ENCODE data around the gene ZNF839.
"Not testable (repeated sequence)": the region's sequence is repeated elsewhere in the genome, so short reads cannot be mapped to it uniquely, and the experiment has no call there.

ZNF839 gene

GRCh38 chr14:102342238-102342637 lies 22.7 kb downstream of the ZNF839 start:
- DNase-seq (ENCODE audit: low read depth in 2 of 2): no peak

GRCh38 chr14:102344084-102344483 lies 24.5 kb downstream of the ZNF839 start:
- DNase-seq (ENCODE audit: low read depth in 2 of 2): no peak

GRCh38 chr14:102344485-102344884 lies 24.9 kb downstream of the ZNF839 start:
- no peak for DNase-seq (ENCODE audit: low read depth in 2 of 2)

GRCh38 chr14:102345232-102345631 lies 25.7 kb downstream of the ZNF839 start:
- no peak for DNase-seq (ENCODE audit: low read depth in 2 of 2)

GRCh38 chr14:102346645-102347044 lies 27.1 kb downstream of the ZNF839 start:
- no peak for DNase-seq (ENCODE audit: low read depth in 2 of 2)

- no peak for DNase-seq (ENCODE audit: low read depth in 2 of 2)
Measured at GRCh38 chr14:102348376-102348775, 28.8 kb downstream of the ZNF839 start.

- DNase-seq (ENCODE audit: low read depth in 2 of 2): no peak
Measured at GRCh38 chr14:102351023-102351422, 31.5 kb downstream of the ZNF839 start.

- DNase-seq (ENCODE audit: low read depth in 2 of 2): not testable (repeated sequence)
Measured at GRCh38 chr14:102351593-102351992, 32.0 kb downstream of the ZNF839 start.

- no peak for DNase-seq (ENCODE audit: low read depth in 2 of 2)
Measured at GRCh38 chr14:102352213-102352612, 32.7 kb downstream of the ZNF839 start.

GRCh38 chr14:102353126-102353619 lies 33.6 kb downstream of the ZNF839 start:
- DNase-seq (ENCODE audit: low read depth in 2 of 2): no peak

GRCh38 chr14:102356280-102356679 lies 36.7 kb downstream of the ZNF839 start:
- DNase-seq (ENCODE audit: low read depth in 2 of 2): no peak

- DNase-seq (ENCODE audit: low read depth in 2 of 2): no peak
Measured at GRCh38 chr14:102359341-102359740, 39.8 kb downstream of the ZNF839 start.

GRCh38 chr14:102360388-102360787 lies 40.8 kb downstream of the ZNF839 start:
- no peak for DNase-seq (ENCODE audit: low read depth in 2 of 2)

- DNase-seq (ENCODE audit: low read depth in 2 of 2): peak; percentile 41 to 48
Measured at GRCh38 chr14:102362084-102362483, 42.5 kb downstream of the ZNF839 start.

GRCh38 chr14:102362545-102363181 lies 43.1 kb downstream of the ZNF839 start, which contains the start of the genes CINP and TECPR2:
CINP (minus strand) TSS chr14:102362890; CDS start chr14:102362851, 39 bp downstream.
TECPR2 (plus strand) TSS chr14:102362941; CDS start chr14:102376722, 13,781 bp downstream.
- peak; percentile 95 to 96 for DNase-seq (ENCODE audit: low read depth in 2 of 2)

- DNase-seq (ENCODE audit: low read depth in 2 of 2): peak in 1 of 2 donors; percentile 26
Measured at GRCh38 chr14:102363182-102363943, 43.8 kb downstream of the ZNF839 start.

GRCh38 chr14:102370305-102370809 lies 50.8 kb downstream of the ZNF839 start:
- DNase-seq (ENCODE audit: low read depth in 2 of 2): no peak

GRCh38 chr14:102371361-102371760 lies 51.8 kb downstream of the ZNF839 start:
- DNase-seq (ENCODE audit: low read depth in 2 of 2): no peak

- no peak for DNase-seq (ENCODE audit: low read depth in 2 of 2)
Measured at GRCh38 chr14:102373110-102373509, 53.6 kb downstream of the ZNF839 start.

- no peak for DNase-seq (ENCODE audit: low read depth in 2 of 2)
Measured at GRCh38 chr14:102374264-102374663, 54.7 kb downstream of the ZNF839 start.

GRCh38 chr14:102375119-102375518 lies 55.6 kb downstream of the ZNF839 start:
- DNase-seq (ENCODE audit: low read depth in 2 of 2): no peak

- no peak for DNase-seq (ENCODE audit: low read depth in 2 of 2)
Measured at GRCh38 chr14:102377696-102378095, 58.1 kb downstream of the ZNF839 start.

GRCh38 chr14:102378830-102379229 lies 59.3 kb downstream of the ZNF839 start:
- DNase-seq (ENCODE audit: low read depth in 2 of 2): no peak
